Activated T-helper 2 cell treated with anti-CD3 and anti-CD28 coated beads, Interferon-gamma antibody, Interleukin-2, Interleukin-4, amounts not matched to agents 10 μg/mL and 5 μg/mL and 100 μg/mL, durations not matched to agents 14 hours and 24 hours and 36 hours (primary cell): ENCODE results near the gene TMC8. TPM values are rescaled to one million over a fixed set of nuclear protein-coding genes. Genes with fewer than 3 reads are reported as not detected.
"Not testable (repeated sequence)": the region's sequence is repeated elsewhere in the genome, so short reads cannot be mapped to it uniquely, and the experiment has no call there.

ENCODE experiments used
- DNase-seq: peaks from one replicate; pipeline ENCODE4 v3.0.0; 2021; ENCODE audit warnings: low spot score
- H3K27ac Mint-ChIP-seq: one replicate; pipeline ENCODE4 v1.8.0; 2021; ENCODE audit warnings: mixed read lengths
- H3K27me3 Mint-ChIP-seq: one replicate; pipeline ENCODE4 v1.8.0; 2021; ENCODE audit warnings: low read depth, mixed read lengths
- H3K36me3 Mint-ChIP-seq: one replicate; pipeline ENCODE4 v1.8.0; 2021; ENCODE audit warnings: low read depth, mixed read lengths
- H3K4me1 Mint-ChIP-seq: one replicate; pipeline ENCODE4 v1.8.0; 2021; ENCODE audit warnings: low read depth, mixed read lengths
- H3K4me3 Mint-ChIP-seq: one replicate; pipeline ENCODE4 v1.8.0; 2021; ENCODE audit warnings: low read depth, mild to moderate bottlenecking, moderate library complexity, mixed read lengths
- H3K9me3 Mint-ChIP-seq: one replicate; pipeline ENCODE4 v1.8.0; 2021; ENCODE audit warnings: mixed read lengths
- intact Hi-C: fragments of 100-400 bp; cut with micrococcal nuclease; formaldehyde crosslinking; loops from one replicate; pipeline ENCODE4 v1.15.1; 2023
- total RNA-seq: library from RNA; stranded (reverse); gene quantifications from 2 replicates; pipeline ENCODE4 v1.2.3, GENCODE V29; 2022

Gene TMC8, protein sequence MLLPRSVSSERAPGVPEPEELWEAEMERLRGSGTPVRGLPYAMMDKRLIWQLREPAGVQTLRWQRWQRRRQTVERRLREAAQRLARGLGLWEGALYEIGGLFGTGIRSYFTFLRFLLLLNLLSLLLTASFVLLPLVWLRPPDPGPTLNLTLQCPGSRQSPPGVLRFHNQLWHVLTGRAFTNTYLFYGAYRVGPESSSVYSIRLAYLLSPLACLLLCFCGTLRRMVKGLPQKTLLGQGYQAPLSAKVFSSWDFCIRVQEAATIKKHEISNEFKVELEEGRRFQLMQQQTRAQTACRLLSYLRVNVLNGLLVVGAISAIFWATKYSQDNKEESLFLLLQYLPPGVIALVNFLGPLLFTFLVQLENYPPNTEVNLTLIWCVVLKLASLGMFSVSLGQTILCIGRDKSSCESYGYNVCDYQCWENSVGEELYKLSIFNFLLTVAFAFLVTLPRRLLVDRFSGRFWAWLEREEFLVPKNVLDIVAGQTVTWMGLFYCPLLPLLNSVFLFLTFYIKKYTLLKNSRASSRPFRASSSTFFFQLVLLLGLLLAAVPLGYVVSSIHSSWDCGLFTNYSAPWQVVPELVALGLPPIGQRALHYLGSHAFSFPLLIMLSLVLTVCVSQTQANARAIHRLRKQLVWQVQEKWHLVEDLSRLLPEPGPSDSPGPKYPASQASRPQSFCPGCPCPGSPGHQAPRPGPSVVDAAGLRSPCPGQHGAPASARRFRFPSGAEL
- 196 and 208 TPM in 2 replicates for total RNA-seq

DNA sequence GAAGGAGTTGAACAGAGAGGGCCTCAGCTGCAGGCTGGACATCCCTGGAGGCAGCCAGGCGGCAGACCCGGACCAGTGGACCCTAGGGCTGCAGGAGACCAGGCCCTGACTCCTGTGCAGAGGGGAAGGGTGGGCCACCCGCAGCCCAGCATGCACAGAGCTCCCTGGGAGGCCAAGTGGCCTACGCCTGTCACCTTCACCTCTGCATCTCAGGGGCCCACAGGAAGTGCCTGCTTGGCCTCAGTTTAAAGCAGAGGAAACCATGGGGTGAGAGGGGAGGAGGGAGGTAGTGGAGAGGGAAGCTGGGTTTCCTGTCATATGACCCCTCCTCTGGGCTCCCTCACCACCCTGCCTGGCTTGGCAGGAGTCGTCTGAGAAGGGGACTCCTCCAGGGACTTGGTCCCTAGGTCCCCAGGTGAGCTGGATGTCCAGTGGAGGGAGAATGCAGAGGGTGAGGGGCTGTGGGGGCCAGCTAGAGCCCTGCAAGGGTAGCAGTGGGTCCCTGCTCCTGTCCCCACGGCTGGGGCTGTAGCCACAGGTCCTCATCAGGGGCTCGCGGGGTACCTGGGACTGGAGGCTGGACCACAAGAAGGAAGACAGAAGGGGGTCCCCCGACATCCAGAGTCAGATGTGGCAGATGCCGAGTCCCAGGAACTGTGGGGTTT, at the start of gene TMC8:
TSS of gene TMC8 (plus strand) at position 335 of the 665 bp plus-strand sequence. CDS start 818 bp downstream, outside the sequence.
- Mint-ChIP-seq H3K27me3 (no peaks in the 10 kb centered on the region), H3K27ac (peak within 1 kb of the TSS; percentile 98)
- intact Hi-C loops = loop anchor here (1.0 to 5.0 kb wide), 3 partner anchors 9 to 227 kb away; no protein-coding TSS in a partner anchor

DNA sequence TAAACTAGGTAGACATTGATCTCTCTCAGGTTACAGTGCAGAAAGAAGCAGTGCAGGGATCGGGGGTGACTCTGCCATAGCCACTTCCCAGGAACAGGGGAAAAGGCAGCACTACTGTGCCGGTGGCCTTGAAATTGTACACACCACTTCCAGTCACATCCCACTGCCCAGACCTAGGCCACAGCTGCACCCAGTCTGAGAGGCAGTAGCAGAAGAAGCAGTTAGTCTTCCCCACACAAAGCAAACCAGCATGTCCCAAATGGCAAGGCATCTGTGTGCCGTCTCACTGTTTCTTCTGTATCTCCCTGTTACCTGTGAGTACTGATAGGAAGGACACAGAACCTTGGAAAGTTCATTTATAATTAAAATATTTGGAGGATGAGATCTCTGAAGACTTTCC, 49.0 kb upstream of the TMC8 start:
- Mint-ChIP-seq H3K9me3 (no peaks in the 10 kb centered on the region), H3K4me1 (peaks cover 15% of the 10 kb centered on the region), H3K4me3 (no peak overlapping the region), H3K27ac (no peak overlapping the region), H3K27me3 (no peaks in the 10 kb centered on the region), H3K36me3 (peaks cover 42% of the 10 kb centered on the region)
- intact Hi-C loops = no loop called here
- no peak for DNase-seq

More for the DNA sequence above, at the start of gene TMC8:
- Mint-ChIP-seq H3K4me3 (peak within 1 kb of the TSS; percentile 90), H3K4me1 (peaks cover 43% of the 10 kb centered on the region), H3K36me3 (peaks cover 55% of the 10 kb centered on the region), H3K9me3 (no peaks in the 10 kb centered on the region)
- DNase-seq = peak; percentile 81

DNA sequence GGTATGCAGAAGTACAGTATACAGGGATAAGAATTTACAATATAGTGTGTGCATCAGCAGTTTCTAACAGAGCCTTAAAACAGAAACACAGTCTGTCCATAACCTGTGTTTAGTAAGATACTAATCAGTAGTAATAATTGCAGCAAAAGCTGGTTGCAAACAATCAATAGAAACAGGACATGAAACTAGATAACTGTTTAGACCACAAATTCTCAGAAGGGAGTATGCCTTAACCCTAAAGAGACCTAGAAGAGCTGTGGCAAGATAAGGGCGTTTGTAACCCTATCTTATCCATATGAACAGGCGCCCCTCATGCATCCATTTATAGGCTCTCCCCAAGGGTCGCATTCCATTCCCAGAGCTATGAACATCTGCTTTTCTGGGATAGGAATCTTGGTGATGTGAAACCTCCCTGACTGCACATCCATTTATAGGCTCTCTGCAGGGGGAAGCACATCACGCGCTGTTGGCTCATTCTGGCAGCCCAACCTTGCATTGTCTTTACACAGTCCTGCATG, 48.2 kb upstream of the TMC8 start:
- H3K27me3 Mint-ChIP-seq, intact Hi-C loops, DNase-seq, H3K9me3 Mint-ChIP-seq, H3K4me3 Mint-ChIP-seq, H3K27ac Mint-ChIP-seq: not testable (repeated sequence)
- Mint-ChIP-seq H3K4me1 (peaks cover 15% of the 10 kb centered on the region), H3K36me3 (peaks cover 42% of the 10 kb centered on the region)

DNA sequence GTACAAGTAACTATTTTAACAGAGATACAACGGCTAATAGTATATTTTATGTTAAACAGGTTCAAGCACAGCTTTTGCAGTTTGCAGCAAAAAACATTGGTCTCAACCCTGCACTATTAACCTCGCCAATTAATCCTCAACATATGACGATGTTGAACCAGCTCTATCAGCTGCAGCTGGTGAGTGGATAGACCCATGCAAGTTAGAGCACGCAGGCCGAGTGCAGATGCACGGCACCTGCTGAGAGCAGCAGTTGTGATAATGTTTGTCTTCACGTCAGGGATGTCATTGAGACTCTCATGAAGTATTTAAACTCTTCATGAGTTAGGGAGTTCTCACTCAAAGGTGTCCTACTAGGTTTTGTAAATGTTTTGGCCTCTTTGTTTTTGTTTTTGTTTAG, 47.6 kb upstream of the TMC8 start:
- DNase-seq = no peak
- intact Hi-C loops = no loop called here
- Mint-ChIP-seq H3K4me1 (peaks cover 15% of the 10 kb centered on the region), H3K9me3 (no peaks in the 10 kb centered on the region), H3K4me3 (no peak overlapping the region), H3K27ac (no peak overlapping the region), H3K27me3 (no peaks in the 10 kb centered on the region), H3K36me3 (peaks cover 41% of the 10 kb centered on the region)

DNA sequence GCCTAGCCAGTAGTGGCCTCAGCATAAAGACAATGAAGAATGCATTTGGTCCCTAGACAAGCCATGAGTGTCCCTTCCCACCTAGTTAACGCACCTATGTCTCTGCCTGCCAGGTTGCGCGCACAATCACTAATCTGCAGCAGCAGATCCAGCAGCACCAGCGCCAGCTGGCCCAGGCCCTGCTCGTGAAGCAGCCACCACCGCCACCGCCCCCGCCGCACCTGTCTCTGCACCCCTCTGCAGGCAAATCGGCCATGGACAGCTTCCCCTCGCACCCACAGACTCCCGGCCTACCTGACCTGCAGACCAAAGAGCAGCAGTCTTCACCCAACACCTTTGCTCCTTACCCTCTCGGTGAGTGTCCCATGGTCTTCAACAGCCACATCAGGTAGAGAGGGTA, 43.8 kb upstream of the TMC8 start:
- peaks cover 15% of the 10 kb centered on the region for H3K4me1 Mint-ChIP-seq
- intact Hi-C loops = no loop called here
- no peaks in the 10 kb centered on the region for H3K27me3 Mint-ChIP-seq
- no peak overlapping the region for H3K4me3 Mint-ChIP-seq
- H3K36me3 Mint-ChIP-seq = peaks cover 41% of the 10 kb centered on the region
- no peak for DNase-seq
- H3K27ac Mint-ChIP-seq = no peak overlapping the region
- no peaks in the 10 kb centered on the region for H3K9me3 Mint-ChIP-seq

DNA sequence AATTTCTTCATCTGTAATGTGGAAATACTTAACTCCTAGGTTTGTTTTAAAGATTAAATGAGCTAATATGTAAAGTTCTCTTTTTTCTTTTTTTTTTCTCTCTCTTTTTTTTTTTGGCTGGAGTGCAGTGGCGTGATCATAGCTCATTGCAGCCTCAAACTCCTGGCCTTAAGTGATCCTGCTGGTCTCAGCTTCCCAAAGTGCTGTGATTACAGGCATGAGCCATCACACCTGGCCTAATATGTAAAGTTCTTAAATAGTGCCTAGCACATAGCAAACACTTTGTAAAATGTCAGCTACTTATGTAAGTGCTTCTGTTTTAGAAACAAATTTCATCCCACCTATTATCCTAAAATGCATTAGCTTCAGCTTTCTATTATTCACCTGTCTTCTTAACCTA, 42.0 kb upstream of the TMC8 start:
- Mint-ChIP-seq H3K36me3 (peaks cover 55% of the 10 kb centered on the region), H3K27me3 (no peaks in the 10 kb centered on the region), H3K9me3 (no peaks in the 10 kb centered on the region), H3K27ac (no peak overlapping the region), H3K4me3 (no peak overlapping the region), H3K4me1 (peaks cover 5% of the 10 kb centered on the region)
- DNase-seq = no peak
- intact Hi-C loops = no loop called here

DNA sequence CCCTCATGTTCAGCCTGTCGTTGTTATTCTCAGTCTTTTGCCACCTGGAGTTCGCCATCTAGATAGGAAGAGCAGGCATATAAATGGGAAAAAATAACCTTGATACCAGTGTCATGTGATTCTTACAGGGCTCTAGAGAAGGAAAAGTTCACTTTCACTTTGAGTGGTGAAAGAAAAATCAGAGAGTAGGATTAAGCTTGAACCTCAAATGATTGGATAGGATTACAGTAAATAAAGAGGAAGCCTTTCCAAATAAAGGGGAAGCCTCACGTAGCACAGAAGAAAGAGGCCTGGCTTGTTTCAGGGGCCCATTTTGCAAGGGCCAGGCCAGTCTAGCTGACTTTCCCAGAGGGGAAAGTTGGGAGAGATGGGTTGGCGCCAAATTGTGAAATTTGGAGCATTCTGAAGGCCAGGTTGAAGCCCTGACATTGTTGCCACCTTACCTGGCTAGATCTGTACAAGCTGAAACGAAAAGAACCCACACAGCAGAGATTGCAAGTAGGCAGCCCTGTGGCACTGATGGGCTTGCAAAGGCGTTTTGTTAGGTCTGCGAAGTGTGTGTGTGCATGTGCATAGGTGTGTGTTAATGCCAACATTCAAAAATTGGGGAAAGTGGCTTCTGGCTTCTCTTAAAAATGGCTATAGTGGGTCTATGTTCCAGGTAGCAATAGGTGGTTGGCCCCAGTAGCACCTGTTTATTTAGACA, 40.8 kb upstream of the TMC8 start:
- Mint-ChIP-seq H3K27ac (no peak overlapping the region), H3K4me3 (no peak overlapping the region), H3K4me1 (peaks cover 5% of the 10 kb centered on the region), H3K27me3 (no peaks in the 10 kb centered on the region), H3K36me3 (peaks cover 62% of the 10 kb centered on the region), H3K9me3 (no peaks in the 10 kb centered on the region)
- intact Hi-C loops = no loop called here
- DNase-seq = no peak

DNA sequence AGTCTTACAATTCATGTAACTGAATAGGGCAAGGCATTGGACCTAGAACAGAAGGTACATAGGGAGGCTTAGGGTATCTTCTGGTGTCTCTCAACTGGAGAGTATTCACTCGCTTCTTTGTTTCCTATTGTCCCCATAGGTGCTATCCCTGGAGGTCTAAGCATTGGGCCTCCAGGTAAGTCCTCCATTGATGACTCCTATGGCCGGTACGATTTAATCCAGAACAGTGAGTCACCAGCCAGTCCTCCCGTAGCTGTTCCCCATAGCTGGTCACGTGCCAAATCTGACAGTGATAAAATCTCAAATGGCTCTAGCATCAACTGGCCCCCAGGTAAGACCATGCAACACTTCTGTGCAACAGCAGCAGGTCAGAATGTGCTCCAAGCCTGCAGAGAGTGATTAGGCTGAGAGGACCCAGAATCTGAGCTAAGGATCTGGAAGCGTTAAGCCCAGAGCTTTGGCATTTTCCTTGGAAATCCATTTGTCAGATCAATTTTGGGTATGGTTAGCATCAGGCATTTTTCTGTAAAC, 37.7 kb upstream of the TMC8 start:
- Mint-ChIP-seq H3K4me3 (no peak overlapping the region), H3K4me1 (peaks cover 3% of the 10 kb centered on the region), H3K27me3 (no peaks in the 10 kb centered on the region), H3K27ac (no peak overlapping the region), H3K36me3 (peaks cover 58% of the 10 kb centered on the region), H3K9me3 (no peaks in the 10 kb centered on the region)
- no peak for DNase-seq
- intact Hi-C loops = no loop called here

DNA sequence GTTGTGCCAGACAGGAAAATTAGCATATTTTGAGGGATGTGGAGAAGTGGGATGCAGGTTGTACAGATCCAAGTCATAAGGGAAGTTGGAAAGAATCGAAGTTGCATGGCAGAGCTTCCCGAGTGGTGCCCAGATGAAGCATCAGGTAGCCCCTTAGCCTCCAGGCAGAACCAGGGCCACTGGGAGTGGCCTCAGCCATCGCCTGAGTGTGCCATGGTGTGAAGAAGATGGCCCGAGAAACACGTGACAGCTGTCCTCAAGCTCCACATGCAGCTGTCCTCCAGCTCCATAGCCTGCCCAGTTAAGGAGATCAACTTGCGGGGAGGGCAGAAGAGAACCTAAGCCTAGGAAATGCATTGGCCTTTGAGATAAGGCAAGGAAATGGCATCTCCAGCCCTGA, 35.5 kb upstream of the TMC8 start:
- no peak overlapping the region for H3K4me3 Mint-ChIP-seq
- no peaks in the 10 kb centered on the region for H3K9me3 Mint-ChIP-seq
- H3K36me3 Mint-ChIP-seq = peaks cover 73% of the 10 kb centered on the region
- H3K27ac Mint-ChIP-seq = no peak overlapping the region
- DNase-seq = no peak
- H3K4me1 Mint-ChIP-seq = no peaks in the 10 kb centered on the region
- no peaks in the 10 kb centered on the region for H3K27me3 Mint-ChIP-seq
- intact Hi-C loops = no loop called here

DNA sequence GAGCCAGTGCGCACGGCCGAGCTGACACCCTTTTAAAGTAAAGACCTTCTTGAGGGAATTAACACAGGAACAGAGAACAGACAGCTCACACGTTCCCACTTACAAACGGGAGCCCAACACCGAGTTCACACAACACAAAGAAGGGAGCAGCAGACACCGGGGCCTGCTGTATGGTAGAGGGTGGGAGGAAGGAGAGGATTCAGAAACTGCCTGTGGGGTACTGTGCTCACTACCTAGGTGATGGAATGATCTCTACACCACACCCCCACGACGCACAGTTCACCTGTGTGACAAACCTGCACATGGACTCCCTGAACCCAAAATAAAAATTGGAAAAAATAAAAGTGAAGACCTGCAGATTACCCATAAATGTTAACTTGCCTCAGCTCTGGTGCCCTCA, 34.5 kb upstream of the TMC8 start:
- H3K27ac Mint-ChIP-seq = no peak overlapping the region
- H3K27me3 Mint-ChIP-seq = no peaks in the 10 kb centered on the region
- intact Hi-C loops = no loop called here
- no peaks in the 10 kb centered on the region for H3K9me3 Mint-ChIP-seq
- H3K4me1 Mint-ChIP-seq = no peaks in the 10 kb centered on the region
- H3K4me3 Mint-ChIP-seq = no peak overlapping the region
- DNase-seq = no peak
- peaks cover 75% of the 10 kb centered on the region for H3K36me3 Mint-ChIP-seq

DNA sequence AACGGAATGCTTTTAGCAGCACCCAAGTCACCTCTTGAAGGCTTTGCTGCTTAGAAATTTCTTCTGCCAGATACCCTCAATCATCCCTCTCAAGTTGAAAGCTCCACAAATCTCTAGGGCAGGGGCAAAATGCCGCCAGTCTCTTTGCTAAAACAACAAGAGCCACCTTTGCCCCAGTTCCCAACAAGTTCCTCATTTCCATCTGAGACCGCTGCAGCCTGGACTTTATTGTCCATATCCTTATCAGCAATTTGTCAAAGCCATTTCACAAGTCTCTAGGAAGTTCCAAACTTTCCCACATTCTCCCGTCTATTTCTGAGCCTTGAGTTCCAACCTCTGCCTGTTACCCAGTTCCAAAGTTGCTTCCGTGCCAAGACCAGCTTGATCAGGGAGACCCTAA, 29.5 kb upstream of the TMC8 start:
- H3K36me3 Mint-ChIP-seq = peaks cover 52% of the 10 kb centered on the region
- H3K4me3 Mint-ChIP-seq = no peak overlapping the region
- intact Hi-C loops = no loop called here
- no peak overlapping the region for H3K27ac Mint-ChIP-seq
- no peaks in the 10 kb centered on the region for H3K9me3 Mint-ChIP-seq
- no peaks in the 10 kb centered on the region for H3K4me1 Mint-ChIP-seq
- no peak for DNase-seq
- H3K27me3 Mint-ChIP-seq = no peaks in the 10 kb centered on the region

DNA sequence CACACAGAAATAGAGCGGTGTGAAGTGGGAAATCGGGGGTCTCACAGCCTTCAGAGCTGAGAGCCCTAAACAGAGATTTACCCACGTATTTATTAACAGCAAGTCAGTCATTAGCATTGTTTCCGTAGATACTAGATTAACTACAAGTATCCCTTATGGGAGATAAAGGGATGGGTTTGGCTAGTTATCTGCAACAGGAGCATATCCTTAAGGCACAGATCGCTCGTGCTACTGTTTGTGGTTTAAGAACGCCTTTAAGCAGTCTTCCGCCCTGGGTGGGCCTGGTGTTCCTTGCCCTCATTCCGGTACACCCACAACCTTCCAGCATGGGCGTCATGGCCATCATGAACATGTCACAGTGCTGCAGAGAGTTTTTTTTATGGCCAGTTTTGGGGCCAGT, 29.0 kb upstream of the TMC8 start:
- no peak overlapping the region for H3K4me3 Mint-ChIP-seq
- DNase-seq = no peak
- intact Hi-C loops = no loop called here
- H3K27ac Mint-ChIP-seq = no peak overlapping the region
- peaks cover 48% of the 10 kb centered on the region for H3K36me3 Mint-ChIP-seq
- H3K9me3 Mint-ChIP-seq = no peaks in the 10 kb centered on the region
- no peaks in the 10 kb centered on the region for H3K27me3 Mint-ChIP-seq
- no peaks in the 10 kb centered on the region for H3K4me1 Mint-ChIP-seq
